GM18868 (cell line): ENCODE data around the gene CEP97.
"Not testable (repeated sequence)": the region's sequence is repeated elsewhere in the genome, so short reads cannot be mapped to it uniquely, and the experiment has no call there.

Experiments used
- ATAC-seq: cut with Tn5 transposase; IDR thresholded peaks from one replicate; pipeline ENCODE4 v1.9.1; 2021; ENCODE audit warnings: mild to moderate bottlenecking, moderate library complexity; ENCODE audit not compliant: unreplicated experiment

CEP97 gene, protein sequence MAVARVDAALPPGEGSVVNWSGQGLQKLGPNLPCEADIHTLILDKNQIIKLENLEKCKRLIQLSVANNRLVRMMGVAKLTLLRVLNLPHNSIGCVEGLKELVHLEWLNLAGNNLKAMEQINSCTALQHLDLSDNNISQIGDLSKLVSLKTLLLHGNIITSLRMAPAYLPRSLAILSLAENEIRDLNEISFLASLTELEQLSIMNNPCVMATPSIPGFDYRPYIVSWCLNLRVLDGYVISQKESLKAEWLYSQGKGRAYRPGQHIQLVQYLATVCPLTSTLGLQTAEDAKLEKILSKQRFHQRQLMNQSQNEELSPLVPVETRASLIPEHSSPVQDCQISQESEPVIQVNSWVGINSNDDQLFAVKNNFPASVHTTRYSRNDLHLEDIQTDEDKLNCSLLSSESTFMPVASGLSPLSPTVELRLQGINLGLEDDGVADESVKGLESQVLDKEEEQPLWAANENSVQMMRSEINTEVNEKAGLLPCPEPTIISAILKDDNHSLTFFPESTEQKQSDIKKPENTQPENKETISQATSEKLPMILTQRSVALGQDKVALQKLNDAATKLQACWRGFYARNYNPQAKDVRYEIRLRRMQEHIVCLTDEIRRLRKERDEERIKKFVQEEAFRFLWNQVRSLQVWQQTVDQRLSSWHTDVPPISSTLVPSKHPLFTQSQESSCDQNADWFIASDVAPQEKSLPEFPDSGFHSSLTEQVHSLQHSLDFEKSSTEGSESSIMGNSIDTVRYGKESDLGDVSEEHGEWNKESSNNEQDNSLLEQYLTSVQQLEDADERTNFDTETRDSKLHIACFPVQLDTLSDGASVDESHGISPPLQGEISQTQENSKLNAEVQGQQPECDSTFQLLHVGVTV

DNA sequence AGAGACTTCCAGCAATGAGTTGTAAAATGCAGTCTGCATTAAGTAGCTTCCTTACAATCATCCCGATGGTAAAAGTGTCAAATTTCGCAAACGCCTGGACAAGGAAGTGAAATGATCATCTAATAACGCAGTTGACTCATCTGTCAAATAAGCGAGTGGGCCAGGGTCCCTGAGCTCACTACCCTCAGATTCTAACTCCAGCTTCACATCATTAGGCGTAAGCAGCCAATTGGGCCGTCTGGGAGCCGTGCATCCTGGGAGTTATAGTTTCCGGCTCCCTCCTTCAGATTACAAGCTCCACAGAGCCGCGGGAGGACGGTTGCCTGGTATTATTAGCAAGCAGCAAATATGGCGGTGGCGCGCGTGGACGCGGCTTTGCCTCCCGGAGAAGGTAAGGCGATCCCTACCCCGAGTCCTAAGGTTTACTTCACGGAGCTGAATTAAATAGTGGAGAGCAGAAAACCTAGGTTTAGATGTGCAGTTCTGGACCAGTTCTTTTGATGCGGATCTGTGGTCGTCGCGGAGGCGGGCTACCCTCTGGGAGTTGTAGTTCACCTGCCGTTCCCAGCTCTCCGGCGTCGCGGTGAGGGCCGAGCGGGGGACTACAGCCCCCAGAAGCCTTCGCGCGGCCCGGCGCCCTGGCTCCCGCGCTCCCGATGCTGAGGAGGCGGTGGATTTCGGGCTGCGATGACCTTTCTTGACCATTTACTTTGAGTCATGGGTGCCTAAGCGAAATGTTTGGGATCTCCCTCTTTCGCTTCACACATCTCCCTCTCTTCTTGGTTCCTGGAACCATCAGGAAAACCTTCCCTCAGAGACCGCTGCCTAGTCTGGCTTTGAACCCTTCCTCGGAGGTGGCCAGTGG is at the start of gene CEP97:
Gene CEP97, plus strand, starts transcription at position 286 of the 865 bp plus-strand sequence. Its CDS starts 63 bp downstream, at position 349.
- ATAC-seq: peak; percentile 87

DNA sequence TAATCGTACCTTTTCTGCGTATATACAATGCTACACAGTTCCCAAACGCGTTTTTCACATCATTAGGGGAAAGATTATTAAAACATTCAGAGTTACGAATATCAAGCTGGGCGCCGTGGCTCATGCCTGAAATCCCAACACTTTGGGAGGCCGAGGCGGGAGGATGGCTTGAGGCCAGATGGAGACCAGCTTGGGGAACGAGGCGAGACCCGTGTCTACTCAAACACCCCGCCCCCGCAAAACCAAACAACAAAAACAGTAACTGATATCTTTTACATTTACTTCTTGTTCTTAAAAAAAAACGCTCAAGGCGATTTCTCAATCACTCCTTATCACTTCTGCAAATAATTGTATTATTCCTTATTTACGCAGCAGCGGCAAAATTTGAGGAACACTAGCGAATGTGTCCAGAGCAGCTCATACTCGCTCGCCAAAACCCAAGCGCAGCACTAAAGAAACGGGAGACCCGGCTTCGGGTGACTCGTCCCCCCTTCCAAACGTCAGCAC is 48.7 kb upstream of the CEP97 start:
- ATAC-seq: no peak

DNA sequence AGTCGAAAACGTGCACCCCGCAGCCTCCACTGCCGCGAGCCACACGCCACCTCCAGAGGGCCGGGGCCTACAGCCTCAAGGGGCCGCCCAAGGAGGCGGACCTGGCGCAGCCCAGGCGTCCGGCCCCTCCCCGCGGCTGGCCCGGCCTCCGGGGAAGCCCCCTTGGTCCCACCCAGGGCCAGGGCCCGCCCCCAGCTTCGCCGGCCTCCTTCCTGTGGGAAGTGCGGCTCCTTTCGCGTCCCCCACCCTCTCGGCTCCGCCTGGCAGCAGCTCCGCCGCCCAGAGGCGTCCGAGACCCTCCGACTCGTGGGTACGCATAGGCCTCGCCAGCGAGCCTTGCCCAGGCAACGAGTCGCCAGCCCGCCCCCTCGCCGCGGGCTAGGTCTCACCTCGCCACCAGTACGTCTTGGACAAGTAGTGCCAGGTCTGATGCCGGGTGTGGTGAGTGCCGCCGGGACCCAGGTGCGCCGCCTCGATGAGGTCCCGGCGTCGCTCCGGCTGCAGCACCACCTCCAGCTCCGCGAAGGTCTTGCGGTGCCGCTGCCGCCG is 48.1 kb upstream of the CEP97 start:
- ATAC-seq: peak; percentile 85

DNA sequence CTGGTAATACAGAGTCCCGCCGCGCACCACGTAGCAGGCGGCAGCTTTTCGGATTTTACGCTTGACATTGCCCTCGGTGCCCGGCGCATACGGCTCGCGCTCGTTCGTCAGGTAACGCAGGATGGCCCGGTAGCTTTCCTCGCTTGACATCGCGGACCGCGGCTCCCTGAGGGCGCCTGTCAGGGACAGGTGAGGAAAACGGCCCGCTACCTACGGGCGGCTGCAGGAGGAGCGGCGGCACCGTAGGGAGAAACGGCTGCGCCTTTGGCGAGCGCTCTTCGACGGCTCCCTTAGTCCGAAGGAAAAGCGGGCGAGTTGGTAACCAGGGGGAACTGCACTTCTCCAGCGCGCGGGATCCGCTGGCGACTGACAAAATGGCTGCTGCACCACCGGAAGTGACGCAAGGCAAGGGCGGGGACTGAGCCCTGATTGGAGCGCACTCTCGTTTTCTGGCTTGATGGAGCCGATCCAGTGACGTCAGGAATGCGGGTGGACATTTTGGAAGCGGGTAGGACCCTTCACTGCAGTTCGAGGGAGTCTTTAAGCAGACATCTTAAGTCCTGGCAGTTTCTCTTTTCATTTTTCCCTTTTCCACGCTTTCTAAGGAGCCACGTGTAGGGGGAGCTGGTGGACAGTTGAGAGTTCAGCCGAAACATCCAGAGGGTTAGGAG is 47.5 kb upstream of the CEP97 start, which contains the start of gene ZBTB11:
Gene ZBTB11, minus strand, starts transcription at position 368 of the 671 bp plus-strand sequence. Its CDS starts 218 bp downstream, at position 150.
- ATAC-seq: peak; percentile 75

DNA sequence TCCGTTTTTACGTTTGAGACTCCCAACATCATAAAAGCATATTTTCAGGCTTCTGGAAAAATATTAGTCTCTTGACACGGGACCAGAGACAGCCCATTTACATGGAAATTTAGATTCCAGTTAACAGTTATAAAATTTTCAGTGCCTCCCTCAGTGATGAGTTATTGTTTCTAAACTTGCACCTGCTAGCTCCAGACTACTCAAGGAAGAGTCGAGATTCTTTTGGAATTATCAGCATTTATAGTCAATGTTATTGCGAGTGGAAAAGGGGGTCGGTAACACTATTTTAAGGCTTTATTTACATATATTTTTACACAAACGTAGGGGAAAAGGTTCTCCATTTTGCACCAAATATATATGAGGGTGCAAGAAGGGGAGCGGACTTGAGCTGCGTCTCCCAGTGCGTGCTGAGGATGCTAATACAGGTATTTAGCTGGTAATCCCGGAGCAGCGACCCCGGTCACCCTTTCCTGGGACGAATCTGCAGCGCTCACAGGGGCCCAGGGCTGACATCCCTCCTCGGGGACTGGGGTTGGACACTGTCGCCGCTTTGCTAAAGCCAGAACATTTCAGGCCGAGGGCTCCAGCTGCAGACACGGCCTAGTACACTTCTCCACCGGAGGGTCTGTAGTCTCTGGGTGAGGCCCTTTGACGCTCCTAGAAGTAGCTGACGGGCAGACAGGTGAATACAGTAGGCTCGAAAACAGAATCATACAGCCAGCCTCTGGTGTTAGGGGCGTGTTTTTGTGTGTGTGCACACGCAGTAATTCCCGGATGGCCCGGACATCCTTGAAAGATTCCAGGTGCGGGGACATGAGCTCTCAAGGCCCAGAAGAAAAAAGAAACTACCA is 46.8 kb upstream of the CEP97 start:
- no peak for ATAC-seq

DNA sequence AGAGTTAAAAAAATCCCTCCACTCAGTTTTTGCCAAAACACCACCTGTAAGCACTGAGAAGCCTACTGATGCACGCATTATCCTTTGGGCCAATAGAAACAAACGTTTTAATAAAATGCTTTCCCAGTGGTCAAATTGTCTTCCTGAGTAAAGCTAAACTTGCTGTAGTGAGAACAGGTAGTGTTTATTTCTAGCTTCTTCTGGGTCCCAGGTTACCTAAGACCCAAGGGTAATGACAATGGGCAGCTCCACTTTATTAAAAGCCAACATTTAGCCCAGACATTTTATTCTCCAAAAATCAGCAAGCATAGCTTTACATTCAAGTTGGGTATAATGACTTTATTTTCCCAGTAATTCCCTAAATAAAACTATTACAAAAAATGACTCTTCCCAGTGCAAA is 45.6 kb upstream of the CEP97 start:
- not testable (repeated sequence) for ATAC-seq

DNA sequence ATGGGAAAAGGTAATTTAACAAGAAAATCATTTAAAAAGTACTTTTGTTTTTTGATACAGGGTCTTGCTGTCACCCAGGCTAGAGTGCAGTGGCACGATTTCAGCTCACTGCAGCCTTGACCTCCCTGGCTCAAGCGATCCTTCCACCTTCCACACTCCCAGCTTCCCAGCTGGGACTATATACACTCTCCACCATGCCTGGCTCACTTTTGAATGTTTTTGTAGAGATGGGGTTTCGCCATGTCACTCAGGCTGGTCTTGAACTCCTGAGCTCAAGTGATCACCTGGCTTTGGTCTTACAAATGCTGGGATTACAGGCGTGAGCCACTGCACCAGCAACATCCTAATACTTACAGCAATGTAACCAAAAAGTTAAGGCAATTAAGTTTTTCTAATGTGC is 43.9 kb upstream of the CEP97 start:
- no peak for ATAC-seq

DNA sequence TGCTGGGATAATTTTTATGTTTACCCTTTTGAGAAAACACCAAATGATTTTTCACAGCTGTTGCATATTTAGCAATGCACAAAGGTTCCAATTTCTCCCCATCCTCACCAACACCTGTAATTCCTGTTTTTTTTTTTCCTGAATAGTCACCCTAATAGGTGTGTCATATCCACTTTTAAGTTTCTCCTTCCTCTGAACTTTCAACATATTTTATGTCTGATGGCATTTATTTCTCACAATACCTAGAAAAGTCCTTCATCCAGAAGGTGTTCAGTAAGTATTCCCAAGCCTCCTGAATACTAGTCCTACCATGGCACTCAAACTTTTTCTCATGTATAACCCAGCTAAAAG is 39.4 kb upstream of the CEP97 start:
- ATAC-seq: no peak

DNA sequence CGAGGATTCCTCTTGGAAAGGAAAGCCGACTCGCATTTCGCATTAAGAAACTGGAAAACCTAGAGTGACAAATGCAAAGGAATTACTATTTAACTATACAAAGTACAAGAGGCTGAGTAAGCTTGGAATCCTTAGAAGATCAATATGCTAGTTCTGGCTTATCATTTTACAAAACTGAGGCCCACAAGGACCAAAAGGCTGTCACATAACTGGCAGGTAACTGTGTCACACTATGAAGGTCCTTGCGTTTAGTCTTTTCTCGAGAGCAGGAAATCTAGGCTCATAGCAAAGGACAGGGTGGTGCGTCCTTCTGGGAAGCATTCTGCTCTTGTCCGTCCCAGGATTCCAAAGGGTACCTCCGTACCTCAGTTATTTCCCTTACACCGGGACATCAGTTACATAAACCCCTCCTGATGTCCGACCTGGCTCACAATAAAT is 38.5 kb upstream of the CEP97 start:
- no peak for ATAC-seq

DNA sequence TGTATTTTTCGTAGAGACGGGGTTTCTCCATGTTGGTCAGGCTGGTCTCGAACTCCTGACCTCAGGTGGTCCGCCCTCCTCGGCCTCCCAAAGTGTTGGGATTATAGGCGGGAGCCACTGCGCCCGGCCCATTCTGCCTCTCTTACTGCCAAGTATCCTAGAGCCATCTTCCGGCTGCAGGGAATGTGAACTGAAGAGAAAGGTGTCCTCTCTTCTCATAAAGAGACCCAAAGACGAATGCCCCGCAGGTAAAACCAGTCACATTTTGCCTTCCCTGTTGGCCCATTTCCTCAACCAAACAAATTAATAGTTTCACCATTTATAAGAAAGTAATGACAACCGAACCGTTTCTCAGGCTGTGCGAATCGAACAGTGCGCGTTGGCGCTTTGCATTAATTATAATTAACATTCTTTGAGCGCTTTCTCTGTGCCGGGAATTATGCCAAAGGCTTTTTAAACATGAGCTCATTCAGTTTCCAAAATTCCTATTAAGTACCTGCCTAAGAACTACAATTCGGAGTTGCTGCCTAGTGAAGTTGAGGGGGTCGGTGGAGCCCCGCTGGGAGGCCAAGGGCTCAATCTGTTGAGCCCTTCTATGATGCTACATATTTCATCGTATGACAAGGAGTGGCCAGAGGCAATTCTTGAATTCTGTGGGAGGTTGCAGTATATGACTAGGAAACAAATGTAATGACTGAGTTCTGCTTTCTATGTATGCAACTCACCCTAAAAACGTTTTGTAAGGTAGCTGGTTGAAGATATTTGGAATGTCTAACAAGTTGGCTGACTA is 37.1 kb upstream of the CEP97 start:
- no peak for ATAC-seq

DNA sequence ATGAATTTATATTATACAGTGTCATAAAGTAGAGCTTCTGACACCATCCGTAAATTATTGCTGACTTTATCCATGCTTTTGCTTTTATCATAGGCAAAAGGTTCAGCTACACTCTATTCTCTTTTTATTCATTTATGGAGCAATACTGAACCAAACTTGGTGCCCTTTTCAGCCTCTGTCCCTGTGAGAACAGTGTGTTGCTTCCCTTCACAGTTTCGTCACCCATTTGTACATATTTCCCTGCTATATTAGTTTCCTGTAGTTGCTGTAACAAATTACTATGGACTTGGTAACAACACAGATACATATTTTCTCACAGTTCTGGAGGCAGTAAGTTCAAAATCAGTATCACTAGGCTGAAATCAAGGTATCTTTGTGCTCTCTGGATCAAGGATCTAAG is 35.1 kb upstream of the CEP97 start:
- ATAC-seq: no peak

DNA sequence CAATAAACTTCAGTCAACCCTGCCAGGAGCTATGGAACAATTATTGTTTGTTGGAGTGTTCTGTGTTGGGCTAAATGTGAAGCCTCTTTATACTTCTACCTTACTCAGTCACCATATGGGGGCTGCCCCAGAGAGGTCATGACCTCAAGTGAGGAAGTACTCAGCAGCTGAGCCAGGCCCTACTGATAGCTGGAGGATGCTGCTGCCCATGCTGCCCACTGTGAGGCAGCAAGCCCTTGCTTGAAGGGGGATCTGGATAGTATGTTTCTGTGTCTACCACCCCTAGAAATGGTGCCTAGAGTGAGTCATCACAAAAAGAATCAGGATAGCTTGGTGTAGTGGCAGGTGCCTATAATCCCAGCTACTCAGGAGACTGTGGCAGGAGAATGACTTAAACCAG is 33.4 kb upstream of the CEP97 start:
- ATAC-seq: no peak

DNA sequence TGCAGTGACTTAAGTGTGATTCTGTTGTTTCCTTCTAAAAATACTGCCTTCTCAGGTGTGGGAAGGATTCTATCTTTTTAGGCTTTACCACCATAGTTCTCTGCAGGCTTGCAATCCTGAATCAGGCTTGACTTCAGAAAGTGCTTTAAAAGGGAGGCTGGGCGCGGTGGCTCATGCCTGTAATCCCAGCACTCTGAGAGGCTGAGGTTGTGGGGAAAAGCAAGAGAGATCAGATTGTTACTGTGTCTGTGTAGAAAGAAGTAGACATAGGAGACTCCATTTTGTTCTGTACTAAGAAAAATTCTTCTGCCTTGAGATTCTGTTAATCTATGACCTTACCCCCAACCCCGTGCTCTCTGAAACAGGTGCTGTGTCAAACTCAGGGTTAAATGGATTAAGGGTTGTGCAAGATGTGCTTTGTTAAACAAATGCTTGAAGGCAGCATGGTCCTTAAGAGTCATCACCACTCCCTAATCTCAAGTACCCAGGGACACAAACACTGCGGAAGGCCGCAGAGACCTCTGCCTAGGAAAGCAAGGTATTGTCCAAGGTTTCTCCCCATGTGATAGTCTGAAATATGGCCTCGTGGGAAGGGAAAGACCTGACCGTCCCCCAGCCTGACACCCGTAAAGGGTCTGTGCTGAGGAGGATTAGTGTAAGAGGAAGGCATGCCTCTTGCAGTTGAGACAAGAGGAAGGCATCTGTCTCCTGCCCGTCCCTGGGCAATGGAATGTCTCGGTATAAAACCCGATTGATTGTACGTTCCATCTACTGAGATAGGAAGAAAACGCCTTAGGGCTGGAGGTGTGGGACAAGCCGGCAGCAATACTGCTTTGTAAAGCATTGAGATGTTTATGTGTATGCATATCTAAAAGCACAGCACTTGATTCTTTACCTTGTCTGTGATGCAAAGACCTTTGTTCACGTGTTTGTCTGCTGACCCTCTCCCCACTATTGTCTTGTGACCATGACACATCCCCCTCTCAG is 32.4 kb upstream of the CEP97 start:
- ATAC-seq: not testable (repeated sequence)

DNA sequence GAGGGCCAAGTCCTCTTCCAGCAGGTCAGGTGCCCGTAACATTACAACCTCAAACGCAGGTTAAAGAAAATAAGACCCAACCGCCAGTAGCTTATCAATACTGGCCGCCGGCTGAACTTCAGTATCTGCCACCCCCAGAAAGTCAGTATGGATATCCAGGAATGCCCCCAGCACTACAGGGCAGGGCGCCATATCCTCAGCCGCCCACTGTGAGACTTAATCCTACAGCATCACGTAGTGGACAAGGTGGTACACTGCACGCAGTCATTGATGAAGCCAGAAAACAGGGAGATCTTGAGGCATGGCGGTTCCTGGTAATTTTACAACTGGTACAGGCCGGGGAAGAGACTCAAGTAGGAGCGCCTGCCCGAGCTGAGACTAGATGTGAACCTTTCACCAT is 30.9 kb upstream of the CEP97 start:
- peak; percentile 98 for ATAC-seq

DNA sequence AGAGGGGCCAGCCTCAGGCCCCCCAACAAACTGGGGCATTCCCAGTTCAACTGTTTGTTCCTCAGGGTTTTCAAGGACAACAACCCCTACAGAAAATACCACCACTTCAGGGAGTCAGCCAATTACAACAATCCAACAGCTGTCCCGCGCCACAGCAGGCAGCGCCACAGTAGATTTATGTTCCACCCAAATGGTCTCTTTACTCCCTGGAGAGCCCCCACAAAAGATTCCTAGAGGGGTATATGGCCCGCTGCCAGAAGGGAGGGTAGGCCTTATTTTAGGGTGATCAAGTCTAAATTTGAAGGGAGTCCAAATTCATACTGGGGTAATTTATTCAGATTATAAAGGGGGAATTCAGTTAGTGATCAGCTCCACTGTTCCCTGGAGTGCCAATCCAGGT is 29.6 kb upstream of the CEP97 start:
- not testable (repeated sequence) for ATAC-seq

DNA sequence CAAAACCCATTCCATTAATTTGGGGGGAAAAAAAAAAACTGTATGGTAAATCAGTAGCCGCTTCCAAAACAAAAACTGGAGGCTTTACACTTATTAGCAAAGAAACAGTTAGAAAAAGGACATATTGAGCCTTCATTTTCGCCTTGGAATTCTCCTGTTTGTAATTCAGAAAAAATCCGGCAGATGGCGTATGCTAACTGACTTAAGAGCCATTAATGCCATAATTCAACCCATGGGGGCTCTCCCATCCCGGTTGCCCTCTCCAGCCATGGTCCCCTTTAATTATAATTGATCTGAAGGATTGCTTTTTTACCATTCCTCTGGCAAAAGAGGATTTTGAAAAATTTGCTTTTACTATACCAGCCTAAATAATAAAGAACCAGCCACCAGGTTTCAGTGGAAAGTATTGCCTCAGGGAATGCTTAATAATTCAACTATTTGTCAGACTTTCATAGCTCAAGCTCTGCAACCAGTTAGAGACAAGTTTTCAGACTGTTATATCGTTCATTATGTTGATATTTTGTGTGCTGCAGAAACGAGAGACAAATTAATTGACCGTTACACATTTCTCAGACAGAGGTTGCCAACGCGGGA is 28.5 kb upstream of the CEP97 start:
- ATAC-seq: no peak
